HG03442 (cell line): ENCODE data around the gene FRRS1L.

Source experiments
- ATAC-seq: cut with Tn5 transposase; IDR thresholded peaks from one replicate; pipeline ENCODE4 v1.9.1; 2021; ENCODE audit warnings: mild to moderate bottlenecking, moderate library complexity; ENCODE audit not compliant: unreplicated experiment

FRRS1L gene

DNA sequence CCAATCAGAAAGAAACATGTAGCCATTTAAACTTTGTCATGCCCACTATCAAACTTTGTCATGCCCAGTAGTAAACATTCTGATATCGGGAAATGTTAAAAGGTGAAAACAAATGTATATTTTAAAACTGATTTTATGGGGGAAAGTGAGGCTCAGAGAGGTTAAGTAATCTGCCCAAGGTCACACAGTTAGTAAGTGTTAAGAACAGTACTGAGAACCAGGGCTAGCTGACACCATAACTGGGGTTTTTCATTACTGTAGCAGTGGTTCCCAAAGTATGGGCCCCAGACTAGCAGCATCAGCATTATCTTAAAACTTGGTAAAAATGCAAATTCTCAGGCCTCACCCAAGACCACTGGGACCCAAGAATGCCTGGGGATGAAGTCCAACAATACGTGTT is 9.9 kb upstream of the FRRS1L start:
- no peak for ATAC-seq

DNA sequence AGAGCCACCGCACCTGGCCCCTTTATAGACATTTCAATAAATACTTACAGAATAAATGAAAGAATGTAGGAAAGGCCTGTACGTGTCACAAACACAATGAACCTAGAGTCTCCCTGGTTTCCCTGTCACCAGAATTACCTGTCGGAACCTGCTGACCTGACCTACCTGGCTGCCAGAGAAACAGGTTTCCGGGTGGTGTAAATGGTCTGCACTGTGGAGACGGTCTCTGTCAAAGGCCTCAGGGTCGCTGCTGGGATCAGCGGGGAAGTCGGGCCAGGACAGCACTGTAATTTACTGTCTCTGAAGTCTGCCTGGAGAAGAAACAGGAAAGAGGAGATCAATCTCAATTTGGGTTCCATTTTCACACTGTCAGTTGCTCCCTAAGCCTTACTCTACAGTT is 9.3 kb upstream of the FRRS1L start:
- ATAC-seq: no peak

DNA sequence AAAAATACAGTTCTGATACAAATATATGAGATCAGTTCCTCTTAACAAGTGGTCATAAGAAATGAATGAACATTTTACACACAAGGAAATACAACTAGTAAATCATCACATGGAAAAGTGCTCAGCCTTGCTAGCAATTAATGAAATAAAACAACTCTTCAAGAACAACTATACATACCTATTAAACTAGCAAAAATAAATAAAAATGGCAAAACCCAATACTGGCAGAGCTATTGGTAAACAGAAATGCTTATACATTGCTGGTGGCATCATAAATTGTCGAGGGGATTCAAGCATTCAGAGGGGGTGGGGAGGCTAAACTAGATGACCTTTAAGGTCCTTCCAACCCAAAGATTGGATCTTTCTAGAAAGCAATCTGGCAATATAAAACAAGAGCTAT is 5.9 kb upstream of the FRRS1L start:
- ATAC-seq: no peak

DNA sequence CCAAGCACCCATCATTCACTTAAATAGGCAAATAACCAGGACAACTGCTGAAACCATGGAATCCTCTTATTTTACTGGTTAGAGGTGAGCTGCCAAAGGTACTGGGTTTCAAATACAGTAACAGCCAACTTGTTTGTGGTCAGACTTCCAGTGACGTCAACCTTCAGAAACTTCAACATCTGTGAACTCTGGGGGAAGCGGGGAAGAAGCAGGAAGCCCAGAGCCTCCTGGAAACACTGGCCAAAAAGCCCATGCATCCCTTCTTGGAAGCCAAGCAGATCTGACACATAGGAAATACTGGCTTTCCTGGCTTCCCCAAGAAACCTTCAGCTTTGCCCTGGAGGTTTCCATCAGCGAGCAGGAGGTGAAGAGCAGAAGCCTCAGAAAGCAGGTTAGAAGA is 4.9 kb upstream of the FRRS1L start:
- ATAC-seq: no peak

DNA sequence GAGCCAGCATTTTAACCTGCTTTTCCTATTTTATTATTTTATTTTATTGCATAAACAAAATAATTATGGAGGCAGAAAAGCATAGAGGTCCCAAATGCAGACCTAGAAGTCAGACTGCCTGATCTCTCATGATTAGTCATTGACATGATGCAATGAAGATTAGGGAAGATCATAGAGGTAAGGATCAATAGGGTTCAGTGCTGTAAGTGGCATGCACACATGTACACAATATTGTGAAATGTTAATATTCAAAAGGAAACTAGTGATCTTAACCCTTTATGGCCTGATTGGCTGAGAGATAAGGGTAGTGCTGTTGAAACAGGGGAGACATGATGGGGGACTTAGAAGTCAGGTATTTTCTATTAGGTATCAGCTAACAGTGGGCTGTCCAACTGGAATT is 1.1 kb upstream of the FRRS1L start:
- no peak for ATAC-seq

DNA sequence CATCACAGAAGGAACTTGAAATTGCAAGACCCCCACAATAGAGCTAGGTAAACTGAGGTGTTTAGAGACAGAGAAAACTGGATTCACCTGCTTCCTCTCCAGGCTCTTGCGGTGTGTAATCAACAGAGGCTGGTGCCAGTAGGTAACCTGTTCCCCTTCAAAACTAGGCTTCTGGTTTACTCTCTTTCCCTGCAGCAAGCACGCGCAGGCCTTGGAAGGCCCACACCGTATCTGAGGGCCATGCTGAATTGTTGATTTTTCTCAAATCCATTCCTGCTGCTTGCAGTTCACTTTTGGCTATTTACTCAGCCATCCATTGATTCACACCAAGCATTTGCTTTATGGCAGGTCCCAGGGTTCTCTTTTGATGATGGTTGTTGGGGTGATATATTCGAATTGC is 667 bp upstream of the FRRS1L start:
- ATAC-seq: no peak

DNA sequence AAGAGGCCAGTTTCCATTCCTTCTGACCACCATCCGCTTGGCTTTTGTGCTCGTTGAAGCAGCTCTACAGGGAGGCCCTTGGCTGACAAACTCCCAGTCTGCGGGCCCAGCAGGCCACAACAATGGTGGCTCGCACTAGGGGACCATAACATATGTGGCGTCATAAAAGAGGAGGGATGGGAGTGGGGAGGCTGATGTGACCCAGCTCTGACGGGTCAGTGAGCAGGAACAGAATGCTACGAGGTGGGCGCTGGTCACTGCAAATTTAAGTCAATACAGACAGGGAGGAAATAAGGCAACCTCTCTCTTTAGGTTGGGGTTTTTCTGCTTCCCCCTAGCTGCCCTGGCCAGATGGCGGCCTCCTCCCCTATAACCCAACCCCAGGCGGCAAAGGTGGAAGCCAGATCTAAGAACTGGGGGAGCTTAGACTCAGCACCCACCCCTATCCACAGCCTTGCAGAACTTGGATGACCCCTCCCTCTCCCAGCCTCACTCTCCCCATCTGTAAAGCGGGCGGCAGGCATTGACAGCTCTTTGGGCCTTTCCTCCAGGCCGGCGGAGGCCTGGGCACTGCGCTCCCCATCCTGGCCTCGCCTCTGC is 778 bp downstream of the FRRS1L start:
- ATAC-seq: no peak

DNA sequence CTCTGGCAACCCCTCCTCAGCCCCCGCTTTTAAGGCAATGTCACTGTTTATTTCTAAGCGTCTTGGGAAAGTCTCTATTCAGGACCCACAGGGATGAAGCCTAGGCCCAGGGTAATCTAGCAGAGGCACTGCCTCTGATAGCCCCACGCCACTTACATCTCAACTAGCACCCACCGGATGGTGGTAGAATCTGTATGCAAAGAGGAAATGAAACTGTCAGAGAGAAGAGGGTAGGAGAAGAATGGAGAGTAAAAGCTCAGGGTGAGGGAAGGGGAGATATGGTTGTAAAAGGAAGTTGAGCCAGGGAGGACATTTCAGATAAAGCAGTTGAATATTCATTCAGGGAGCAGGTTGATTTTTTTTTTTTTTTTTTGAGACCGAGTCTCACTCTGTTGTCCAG is 3.0 kb downstream of the FRRS1L start:
- peak; percentile 61 for ATAC-seq

DNA sequence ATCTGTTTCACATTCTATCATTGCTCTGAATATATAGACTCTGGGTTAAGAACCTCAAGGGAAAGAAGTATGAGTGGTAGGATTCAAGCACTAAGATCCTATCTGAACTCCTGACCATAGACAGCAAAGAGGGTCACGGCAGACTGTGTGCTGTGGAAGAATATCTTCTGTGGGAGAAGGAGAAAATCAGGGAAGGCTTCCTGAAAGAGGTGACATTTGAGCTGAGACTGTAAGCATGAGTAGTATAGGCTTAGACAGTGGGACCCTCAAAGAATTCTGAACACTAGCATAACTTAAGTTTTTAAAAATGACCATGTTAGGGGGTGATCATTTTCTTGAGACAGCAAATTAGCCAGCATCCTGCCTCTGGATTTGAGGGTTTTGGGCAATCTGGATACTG is 3.9 kb downstream of the FRRS1L start:
- ATAC-seq: no peak

DNA sequence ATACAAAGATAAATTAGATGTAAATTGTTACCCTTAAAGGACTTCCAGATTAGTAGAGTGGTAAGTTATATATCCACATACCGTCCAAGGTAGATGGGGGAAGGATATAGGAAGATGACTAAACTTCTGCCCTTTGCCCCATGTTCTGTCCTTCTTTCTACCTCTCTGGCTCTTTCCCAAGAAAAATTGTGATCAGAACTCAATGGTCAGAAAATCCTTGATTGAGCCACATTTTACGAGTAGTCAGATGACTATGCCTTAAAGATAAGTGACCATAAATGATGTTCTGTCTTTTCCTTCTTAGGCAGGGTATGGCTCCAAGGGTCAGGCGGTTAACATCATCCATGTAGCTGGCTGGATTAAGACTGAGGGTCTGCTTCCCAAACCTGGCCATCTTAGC is 4.4 kb downstream of the FRRS1L start:
- ATAC-seq: no peak

DNA sequence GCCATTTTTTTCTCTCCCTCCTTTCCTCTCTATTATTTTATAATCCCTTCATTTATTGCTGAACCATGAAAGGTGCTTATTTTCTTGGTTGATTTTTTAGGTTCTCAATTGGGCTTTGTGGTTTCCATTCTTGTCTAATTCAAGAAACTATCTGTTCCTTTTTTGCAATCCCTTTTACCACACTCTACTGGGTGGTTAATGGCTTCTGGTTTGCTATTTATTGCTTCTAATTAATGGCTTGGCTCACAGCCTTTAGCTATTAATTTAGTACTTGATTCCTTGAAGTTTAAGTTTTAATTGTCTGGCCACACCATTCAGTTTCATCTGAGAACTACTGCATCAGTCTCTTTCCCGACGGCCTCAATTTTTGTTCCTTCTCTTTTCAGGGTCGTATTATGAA is 5.6 kb downstream of the FRRS1L start:
- ATAC-seq: no peak

DNA sequence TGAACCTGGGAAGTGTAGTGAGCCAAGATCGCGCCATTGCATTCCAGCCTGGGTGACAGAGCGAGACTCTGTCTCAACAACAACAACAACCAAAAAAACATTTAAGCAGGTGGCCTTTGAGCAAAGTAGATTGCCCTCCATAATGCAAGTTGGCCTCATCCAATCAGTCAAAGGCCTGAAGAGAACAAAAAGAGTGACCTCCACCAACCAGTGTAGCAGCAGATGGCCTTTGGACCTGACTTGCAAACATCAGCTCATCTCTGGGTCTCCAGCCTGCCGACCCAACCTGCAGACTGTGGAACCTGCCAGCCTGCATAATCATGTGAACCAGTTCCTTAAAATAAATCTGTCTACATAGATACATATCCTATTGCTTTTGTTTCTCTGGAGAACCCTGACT is 7.5 kb downstream of the FRRS1L start:
- no peak for ATAC-seq

DNA sequence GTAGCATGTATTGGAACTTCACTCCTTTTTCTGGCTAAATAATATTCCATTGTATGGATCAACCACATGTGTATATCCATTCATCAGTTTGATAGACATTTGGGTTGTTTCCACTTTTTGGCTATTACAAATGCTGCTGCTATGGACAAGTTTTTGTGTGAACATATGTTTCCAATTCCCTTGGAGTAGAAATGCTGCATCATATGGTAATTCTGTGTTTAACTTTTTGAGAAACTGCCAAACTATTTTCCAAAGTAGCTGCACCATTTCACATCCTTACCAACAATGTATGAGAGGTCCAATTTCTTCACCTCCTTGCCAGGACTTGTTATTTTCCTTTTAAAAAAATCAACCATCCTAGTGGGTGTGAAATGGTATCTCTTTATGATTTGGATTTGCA is 8.4 kb downstream of the FRRS1L start:
- no peak for ATAC-seq

DNA sequence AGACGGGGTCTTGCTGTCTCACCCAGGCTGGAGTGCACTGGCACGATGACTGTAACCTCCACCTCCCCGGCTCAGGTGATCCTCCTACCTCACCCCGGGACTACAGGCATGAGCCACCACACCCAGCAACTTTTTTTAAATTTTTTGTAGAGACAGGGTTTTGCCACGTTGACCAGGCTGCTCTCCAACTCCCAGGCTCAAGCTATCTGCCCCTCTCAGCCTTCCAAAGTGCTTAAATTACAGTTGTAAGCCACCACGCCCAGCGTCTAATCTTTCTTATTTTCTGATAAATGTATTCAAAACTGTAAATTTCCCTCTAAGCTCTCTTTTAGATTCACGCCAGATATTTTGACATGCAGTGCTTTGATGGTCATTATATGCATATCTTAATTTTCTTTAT is 10.3 kb downstream of the FRRS1L start:
- ATAC-seq: no peak

DNA sequence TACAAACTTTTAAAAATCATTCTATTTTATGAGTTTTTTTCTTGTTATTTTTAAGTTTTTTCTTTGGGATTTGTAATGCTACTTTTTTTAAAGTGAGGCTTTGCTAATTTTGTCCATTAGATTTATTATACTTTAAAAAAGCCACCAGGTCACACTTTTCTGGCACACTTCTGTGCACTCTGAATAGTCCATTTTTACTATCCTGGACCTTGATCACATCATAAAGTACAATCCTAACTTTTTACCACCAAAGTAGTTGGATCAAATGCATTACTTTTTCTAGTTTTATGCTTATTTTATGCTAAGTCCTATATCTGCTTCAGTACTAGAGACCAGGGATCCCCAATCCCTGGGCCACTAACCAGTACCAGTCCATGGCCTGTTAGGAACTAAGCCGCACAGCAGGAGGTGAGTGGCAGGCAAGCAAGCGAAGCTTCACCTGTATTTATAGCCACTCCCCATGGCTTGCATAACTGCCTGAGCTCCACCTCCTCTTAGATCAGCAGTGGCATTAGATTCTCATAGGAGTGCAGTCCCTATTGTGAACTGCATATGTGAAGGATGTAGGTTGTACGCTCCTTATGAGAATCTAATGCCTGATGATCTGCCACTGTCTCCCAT is 16.0 kb downstream of the FRRS1L start:
- no peak for ATAC-seq

DNA sequence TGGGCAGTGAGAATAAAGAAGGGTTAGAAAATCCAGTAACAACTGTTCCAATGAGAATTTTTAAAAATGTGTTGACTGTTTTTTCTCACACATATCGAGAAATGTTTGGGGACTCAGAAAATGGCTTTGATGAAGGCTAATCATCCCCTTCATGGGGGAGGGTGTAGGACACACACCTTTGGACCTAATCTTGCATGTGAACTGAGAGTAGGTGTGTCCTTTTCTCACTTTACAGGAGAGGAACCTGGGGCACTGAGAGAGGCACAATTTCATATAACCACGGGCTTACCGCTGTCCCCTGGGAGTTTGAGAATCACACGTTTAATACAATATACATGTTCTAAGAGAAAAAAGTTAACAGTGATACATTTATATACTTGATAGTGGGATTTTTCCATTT is 17.3 kb downstream of the FRRS1L start:
- no peak for ATAC-seq

DNA sequence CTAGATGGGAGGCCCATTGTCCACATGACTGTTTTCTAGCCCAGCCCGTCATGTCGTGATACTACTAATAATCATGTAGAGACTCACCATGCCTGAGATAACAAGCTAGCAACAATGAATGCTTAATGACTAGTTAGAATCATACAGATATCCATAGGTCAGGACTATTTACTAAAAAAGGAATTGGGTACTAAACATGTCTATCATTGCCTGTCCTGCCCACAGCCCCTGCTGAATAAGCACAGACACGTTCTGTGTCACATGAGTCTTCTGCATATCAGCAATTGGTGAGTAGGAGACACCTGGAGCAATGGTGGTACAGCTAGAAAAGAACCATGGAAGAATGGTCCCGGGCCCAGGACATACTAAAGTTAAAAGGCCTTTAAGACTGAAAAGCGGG is 18.0 kb downstream of the FRRS1L start:
- ATAC-seq: no peak

DNA sequence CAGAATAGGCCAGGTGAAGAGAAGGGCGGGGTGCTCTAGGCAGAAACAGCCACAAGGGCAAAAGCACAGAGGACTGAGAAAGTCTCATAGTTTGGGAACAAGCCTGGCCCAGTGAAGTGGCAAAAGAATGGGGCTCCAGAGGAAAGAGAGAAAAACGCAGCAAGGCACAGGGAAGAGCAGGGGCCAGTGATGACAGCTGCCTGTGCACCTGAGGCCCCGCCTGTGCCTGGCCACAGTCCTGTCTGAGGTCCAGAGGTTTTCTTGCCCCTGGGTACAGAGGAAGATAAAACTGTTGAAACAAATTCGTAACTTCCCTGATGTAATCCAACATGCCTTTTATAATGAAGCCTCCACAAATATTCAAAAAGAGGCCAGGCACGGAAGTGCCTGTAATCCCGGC is 22.0 kb downstream of the FRRS1L start:
- no peak for ATAC-seq

DNA sequence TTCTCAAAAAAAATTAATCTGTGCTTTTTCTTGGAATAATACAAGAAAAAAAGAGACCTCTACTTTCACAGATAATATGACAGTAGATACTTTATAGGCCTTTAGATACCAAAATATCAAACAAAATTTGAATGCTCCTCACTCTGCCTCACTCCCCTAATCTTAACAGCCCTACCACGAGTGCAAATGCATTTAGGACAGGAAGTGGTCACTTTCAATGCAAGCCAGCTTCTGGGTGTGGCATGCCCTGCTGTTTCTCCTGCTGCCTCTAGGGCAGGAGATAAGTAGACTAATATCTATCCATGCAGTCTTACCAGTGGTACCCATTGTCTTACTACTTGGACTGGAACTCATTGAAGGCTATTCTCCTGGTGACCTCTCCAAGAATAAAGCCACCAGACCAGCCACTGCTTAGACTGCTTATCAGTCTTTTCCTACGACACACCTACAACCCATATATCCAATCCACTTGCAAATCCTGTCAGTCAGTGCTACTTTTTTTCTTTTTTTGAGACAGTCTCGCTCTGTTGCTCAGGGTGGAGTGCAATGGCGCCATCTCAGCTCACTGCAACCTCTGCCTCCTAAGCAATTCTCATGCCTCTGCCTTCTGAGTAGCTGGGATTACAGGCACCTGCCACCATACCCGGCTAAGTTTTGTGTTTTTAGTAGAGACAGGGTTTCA is 23.0 kb downstream of the FRRS1L start:
- ATAC-seq: peak; percentile 99

DNA sequence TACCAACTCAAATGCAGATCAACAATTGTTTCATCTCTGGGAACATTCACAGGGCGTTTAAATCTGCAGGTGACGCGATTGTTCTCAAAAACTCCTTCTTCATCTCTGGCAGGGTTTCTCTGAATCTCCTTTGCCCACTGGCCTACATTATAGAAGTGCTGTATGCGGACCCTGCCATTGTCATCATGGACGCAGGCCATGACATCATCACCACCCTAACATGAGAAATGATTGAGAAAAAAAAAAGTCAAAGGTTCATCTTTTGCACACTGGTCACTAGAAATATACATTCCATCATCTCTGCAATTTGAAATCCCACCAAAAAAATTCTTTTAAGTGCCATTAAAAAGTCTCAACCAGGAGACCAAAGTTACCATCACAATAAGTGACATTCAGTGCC is 25.7 kb downstream of the FRRS1L start:
- ATAC-seq: no peak

DNA sequence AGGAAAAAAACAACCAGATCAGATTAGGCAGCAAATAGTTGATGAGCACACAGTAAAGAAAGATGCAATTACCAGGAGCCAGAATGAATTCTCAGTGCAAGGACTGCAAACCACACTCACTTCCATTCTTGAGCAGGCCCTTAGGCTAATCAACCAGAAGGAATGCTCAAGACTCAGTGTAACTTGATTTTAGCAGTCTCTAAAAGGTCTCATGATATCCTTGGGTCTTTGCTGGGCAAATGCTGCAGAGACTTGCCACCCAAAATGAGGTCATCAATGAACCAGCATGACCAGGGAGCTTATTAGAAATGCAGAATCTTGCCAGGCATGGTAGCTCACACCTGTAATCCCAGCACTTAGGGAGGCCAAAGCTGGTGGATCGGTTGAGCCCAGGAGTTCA is 27.2 kb downstream of the FRRS1L start:
- no peak for ATAC-seq

DNA sequence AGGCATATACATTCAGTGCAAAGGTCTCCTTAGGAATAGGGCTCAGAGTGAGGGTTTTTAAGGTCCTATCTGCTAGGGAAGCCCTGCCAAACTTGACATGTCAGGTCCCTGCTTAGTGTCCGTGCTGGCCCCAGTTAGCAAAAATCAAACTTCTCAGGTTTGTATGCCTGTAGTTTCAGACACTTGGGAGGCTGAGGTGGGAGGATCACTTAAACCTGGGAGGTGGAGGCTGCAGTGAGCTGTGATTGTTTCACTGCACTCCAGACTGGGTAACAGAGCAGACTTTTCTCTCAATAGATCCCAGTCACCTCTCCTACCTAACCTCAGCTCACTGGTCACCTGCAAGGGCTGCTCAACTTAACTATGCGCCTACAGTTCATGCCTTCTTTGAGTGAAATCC is 28.6 kb downstream of the FRRS1L start:
- no peak for ATAC-seq

DNA sequence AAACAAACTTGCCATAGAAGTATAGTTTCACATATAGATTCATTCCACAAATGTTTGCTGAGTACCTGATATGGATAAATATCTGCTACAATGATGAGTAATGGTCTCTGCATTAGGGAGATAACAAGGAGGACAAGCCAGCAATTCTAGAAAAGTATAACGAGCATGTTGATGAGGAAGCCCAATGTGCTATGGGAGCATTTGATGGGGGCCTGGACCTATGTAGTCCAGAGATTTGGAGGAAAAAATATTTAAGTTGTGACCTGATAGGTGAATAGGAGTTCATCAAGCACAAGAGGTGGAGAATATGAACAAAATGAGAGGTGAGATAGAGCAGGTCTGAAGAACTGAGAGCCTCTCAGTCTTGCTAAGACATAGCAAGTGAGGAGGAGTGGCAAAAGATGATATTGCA is 32.9 kb downstream of the FRRS1L start:
- ATAC-seq: no peak
